Right ventricle myocardium superior (tissue), 1 donor: Measurements from ENCODE around the gene MRPS18C. TPM values are rescaled to one million over a fixed set of nuclear protein-coding genes. Genes with fewer than 3 reads are reported as not detected.

Experiments used
- ATAC-seq: fragments of 200-7000 bp; cut with Tn5 transposase; one replicate; pipeline ENCODE4 v1.9.1; 2020; ENCODE audit warnings: mild to moderate bottlenecking; ENCODE audit not compliant: poor library complexity
- DNase-seq: peaks from one replicate; pipeline ENCODE4 v3.0.0-alpha.2; 2020
- intact Hi-C: fragments of 100-400 bp; cut with DNase I; formaldehyde crosslinking; loops from one replicate; pipeline ENCODE4 v1.11.2; 2022
- long read RNA-seq: library from polyadenylated mRNA; unstranded; transcript quantifications from one replicate; pipeline ENCODE4 v2.0.0, GENCODE V29; 2021
- total RNA-seq: library from RNA; stranded (reverse); fragmentation: NEBNext Ultra II Directional; extraction: Animal tissue kit (Norgen Biotek cat#: 25700); gene quantifications from one replicate; pipeline ENCODE4 v1.2.1, GENCODE V29; 2021
- donor health status: DM: no; HTN: yes; CAD: no; lungs with severe emphysema.

The MRPS18C gene
- total RNA-seq: 68.7 TPM
- long read RNA-seq, transcript MRPS18C-201 (6 exons, 1,643 nt): major isoform, 25 of 27 reads
- long read RNA-seq, partial matches to known transcripts: 0 of 27 reads
- long read RNA-seq, other reads (novel, unspliced or antisense): 0 of 27 reads

- intact Hi-C loops: no loop called here
- peak; percentile 99 for ATAC-seq
Measured at GRCh38 chr4:83455281-83456183, at the start of gene MRPS18C, which contains the start of gene HELQ. TSS of gene MRPS18C (plus strand) at chr4:83456058. CDS start at chr4:83456078, 20 bp downstream. TSS of gene HELQ (minus strand) at chr4:83455823. CDS start at chr4:83455693, 130 bp downstream.

DNA sequence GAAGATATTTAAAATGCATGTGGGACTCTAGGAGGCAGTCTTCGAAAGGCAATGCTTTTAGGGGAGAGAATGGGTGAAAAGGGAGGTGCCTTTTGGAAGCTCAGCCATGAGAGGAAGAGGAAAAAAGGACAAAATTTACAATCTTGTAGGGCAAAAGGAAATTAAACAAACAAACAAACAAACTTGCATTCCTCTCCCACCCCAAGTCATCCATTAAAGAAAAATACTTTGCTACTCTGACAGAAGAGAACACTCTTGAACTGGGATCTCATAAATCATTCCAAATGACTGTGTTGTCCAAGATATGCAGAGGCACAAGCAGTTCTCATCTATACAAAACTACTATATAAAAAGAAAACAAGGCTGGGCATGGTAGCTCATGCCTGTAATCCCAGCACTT is 47.0 kb upstream of the MRPS18C start:
- no peak for ATAC-seq
- intact Hi-C loops: no loop called here
- DNase-seq: no peak

More at GRCh38 chr4:83455281-83456183, at the start of gene MRPS18C, which contains the start of gene HELQ:
- DNase-seq: peak; percentile 96

DNA sequence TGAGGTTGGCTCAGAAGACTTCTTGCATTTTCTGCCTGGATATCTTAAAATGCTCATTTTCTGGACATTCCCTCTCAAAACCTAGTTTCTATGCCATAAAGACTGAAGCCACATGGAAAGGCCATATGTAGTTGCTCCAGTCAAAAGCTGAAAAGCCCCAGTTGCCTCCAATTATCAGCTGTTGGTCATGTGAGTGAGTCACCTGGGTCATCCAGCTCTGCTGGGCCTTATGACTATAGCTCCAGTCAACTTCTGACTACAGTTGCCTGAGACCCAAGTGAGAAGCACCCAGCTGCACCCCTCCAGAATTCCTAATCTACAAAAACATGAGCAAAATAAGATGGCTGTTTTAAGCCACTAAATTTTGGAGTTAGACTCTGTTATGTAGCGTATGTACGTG is 42.2 kb upstream of the MRPS18C start:
- no peak for ATAC-seq
- intact Hi-C loops: no loop called here
- no peak for DNase-seq

GRCh38 chr4:83417566-83417965 is 38.3 kb upstream of the MRPS18C start:
- intact Hi-C loops: no loop called here
- DNase-seq: no peak
- ATAC-seq: no peak

DNA sequence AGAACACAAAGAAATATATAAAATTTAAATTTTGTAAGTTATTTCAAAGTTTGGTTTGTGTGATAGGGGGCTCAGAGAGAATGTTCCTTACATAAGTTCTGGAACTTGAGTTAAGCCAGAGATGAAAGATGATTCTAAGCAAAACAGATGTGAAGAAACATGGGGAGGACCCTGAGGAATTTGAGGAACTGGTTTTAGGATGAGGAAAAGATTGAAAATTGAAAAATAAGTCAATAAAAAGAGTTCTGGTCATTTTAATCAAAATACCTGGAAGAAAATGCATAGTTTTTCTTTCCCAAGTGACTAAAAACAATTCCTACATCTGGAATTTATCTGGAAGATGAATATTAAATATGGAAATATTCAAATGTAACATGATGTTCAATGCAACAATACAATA is 37.6 kb upstream of the MRPS18C start:
- intact Hi-C loops: no loop called here
- DNase-seq (no peak), ATAC-seq (no peak)

GRCh38 chr4:83431200-83431599 is 24.7 kb upstream of the MRPS18C start:
- no peak for ATAC-seq
- intact Hi-C loops: no loop called here
- DNase-seq: no peak

DNA sequence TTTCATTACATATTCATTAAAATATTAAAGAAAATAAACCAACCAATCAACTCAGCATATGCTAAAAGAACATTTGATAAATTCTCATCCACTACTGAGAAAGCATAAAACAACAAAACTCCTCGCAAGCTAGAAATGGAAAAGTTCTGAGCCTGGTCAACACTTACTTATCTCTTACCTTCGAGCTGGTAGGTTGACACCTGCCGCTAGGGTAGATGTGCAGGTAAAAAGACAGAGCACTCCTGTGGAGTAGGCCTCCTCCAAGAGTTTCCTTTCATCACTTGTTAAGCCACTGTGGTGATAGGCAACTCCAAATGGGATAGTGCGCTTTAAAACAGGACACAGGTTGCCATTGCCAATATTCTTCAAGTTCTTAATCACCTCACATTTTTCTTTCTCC is 19.2 kb upstream of the MRPS18C start:
- DNase-seq (no peak), ATAC-seq (no peak)
- intact Hi-C loops: no loop called here

GRCh38 chr4:83438719-83439118 is 17.1 kb upstream of the MRPS18C start:
- no peak for ATAC-seq
- no peak for DNase-seq
- intact Hi-C loops: no loop called here

DNA sequence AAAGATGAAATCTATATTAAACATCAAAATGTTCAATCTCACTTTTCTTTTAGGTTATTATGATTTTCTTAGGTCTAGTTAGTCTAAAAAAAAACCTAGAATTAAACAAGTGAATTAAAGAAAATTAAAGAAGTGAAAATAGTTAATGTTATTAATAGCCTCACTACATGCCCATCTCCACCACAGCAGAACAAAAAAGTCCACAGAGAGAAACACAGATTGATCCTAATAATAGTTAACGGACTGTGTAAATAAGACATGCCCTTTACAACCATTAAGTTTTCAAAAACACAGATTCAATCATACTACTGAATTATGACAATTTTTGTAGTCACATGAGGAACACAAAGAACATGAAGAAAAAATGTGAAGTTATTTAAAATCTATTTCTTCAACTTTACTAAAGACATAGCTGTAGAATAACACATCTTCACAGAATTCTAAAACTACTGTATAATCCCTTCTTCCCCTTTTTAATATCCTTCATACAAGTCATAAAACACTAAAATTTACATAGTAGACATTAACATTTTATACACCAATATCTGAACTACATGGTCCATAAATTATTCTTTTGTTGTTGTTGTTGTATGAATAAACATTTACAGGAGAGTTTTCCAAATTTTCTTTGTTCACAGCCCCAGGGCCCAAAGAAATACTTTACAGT is 15.6 kb upstream of the MRPS18C start:
- no peak for ATAC-seq
- intact Hi-C loops: no loop called here
- no peak for DNase-seq

GRCh38 chr4:83440899-83441298 is 15.0 kb upstream of the MRPS18C start:
- no peak for DNase-seq
- no peak for ATAC-seq
- intact Hi-C loops: no loop called here

DNA sequence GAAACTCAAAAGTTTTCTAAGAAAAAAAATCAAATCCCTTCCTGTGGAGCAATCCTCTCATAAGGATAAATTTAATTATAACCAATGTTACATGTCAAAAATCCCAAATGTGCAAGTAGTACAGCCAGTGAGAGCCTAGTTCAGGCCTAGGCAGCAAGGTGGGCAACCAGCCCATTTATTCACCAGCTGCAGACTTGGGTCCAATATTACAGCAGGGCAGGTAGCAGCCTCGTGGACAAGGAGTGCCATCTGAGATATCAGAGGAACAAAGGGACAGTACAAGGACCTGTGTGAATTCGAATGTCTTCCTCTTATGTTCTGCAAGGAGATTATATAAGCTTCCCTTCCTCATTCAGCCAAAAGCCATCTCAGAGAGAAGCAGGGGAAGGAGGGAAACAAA is 6.8 kb upstream of the MRPS18C start:
- intact Hi-C loops: no loop called here
- DNase-seq (no peak), ATAC-seq (no peak)

DNA sequence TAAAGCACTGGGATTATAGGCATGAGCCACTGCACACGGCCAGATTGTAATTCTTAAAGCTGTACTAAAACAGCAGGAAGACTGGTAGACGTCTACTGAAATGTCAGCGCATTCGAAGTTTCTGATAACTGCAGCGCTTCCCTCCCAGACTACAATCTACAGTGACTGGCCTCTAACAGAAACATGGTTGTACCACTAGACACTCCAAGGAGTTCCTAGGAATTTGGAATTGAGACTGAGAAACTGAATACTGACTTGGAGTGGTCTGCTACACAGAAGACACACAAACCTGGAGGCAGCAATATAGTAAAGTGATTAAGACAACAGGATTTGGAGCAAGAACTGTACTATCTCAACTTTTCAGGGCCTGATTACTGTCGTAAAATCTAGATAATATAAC is 1.2 kb upstream of the MRPS18C start:
- ATAC-seq (peak; percentile 2), DNase-seq (no peak)
- intact Hi-C loops: no loop called here

- intact Hi-C loops: no loop called here
Measured at GRCh38 chr4:83456184-83456501, 285 bp downstream of the MRPS18C start.

GRCh38 chr4:83473423-83473822 is 17.6 kb downstream of the MRPS18C start:
- ATAC-seq: no peak
- intact Hi-C loops: no loop called here

More at GRCh38 chr4:83456184-83456501, 285 bp downstream of the MRPS18C start:
- ATAC-seq: no peak
- no peak for DNase-seq

DNA sequence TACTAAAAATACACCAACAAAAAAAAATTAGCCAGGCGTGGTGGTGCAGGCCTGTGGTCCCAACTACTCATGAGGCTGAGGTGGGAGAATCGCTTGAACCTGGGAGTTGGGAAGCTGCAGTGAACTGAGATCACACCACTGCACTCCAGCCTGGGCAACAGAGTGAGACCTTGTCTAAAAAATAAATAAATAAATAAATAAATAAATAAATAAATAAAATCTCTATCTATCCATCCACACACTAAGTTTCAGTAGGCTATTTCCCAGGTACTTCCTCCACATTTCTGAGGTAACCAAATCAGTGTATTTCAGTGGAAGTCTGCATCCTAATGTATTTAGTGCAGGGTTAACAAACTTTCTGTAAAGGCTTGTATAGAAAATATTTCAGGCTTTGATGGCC is 18.1 kb downstream of the MRPS18C start:
- ATAC-seq: no peak
- intact Hi-C loops: no loop called here
- no peak for DNase-seq

More at GRCh38 chr4:83473423-83473822, 17.6 kb downstream of the MRPS18C start:
- no peak for DNase-seq

GRCh38 chr4:83484500-83485461 is 28.9 kb downstream of the MRPS18C start, which contains the start of gene ABRAXAS1:
TSS of gene ABRAXAS1 (minus strand) at chr4:83485100. CDS start at chr4:83485072, 28 bp downstream.
- intact Hi-C loops: no loop called here

GRCh38 chr4:83486457-83487129 is 30.7 kb downstream of the MRPS18C start:
- DNase-seq (no peak), ATAC-seq (no peak)
- intact Hi-C loops: no loop called here

More at GRCh38 chr4:83484500-83485461, 28.9 kb downstream of the MRPS18C start, which contains the start of gene ABRAXAS1:
- ATAC-seq (peak; percentile 100), DNase-seq (peak; percentile 97)
